Measurements from ENCODE around the gene GGA2. TPM values are rescaled to one million over a fixed set of nuclear protein-coding genes. Genes with fewer than 3 reads are reported as not detected.

The GGA2 gene
- total RNA-seq, 2 donors from 2014 or later = 99.4 to 116 TPM

DNA sequence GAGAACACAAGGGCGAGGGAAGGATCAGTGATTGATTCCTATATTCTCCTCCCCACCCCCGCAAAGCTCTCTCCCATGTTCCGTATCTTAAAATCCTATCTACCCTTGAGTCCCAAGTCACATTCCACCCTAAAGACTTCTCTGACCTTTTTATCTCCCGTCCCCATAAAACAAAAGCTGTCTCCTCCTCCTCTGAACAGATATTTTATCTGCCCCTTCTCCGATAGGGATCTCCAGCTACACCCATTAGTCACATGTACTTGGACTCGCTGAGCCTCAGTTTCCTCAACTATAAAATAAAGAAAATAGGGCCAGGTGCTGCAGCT, 12.8 kb downstream of the GGA2 start:
- Mint-ChIP-seq H3K36me3 (ENCODE audit: low read depth) (peaks cover 32% of the 10 kb centered on the region), H3K9me3 (no peaks in the 10 kb centered on the region), H3K27ac (peak overlapping the region; percentile 60), H3K27me3 (ENCODE audit: insufficient read depth) (no peaks in the 10 kb centered on the region), H3K4me3 (no peak overlapping the region), H3K4me1 (peaks cover 14% of the 10 kb centered on the region)
- DNase-seq = no peak
- TF ChIP-seq, protein P1, sequence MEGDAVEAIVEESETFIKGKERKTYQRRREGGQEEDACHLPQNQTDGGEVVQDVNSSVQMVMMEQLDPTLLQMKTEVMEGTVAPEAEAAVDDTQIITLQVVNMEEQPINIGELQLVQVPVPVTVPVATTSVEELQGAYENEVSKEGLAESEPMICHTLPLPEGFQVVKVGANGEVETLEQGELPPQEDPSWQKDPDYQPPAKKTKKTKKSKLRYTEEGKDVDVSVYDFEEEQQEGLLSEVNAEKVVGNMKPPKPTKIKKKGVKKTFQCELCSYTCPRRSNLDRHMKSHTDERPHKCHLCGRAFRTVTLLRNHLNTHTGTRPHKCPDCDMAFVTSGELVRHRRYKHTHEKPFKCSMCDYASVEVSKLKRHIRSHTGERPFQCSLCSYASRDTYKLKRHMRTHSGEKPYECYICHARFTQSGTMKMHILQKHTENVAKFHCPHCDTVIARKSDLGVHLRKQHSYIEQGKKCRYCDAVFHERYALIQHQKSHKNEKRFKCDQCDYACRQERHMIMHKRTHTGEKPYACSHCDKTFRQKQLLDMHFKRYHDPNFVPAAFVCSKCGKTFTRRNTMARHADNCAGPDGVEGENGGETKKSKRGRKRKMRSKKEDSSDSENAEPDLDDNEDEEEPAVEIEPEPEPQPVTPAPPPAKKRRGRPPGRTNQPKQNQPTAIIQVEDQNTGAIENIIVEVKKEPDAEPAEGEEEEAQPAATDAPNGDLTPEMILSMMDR (conservative IDR thresholded peaks at IDR 0.05) = no peak
- peaks cover 46% of the 10 kb centered on the region for H3K36me3 ChIP-seq (ENCODE audit: control insufficient read depth, insufficient read depth, low read length)
- H3K27ac ChIP-seq (ENCODE audit: low read depth, low read length) = no peak overlapping the region
- peaks cover 3% of the 10 kb centered on the region for H3K4me1 ChIP-seq (ENCODE audit: control insufficient read depth, insufficient read depth, low read length)
- no peaks in the 10 kb centered on the region for H3K9me3 ChIP-seq (ENCODE audit: control insufficient read depth, low read length)
- no peak overlapping the region for H3K4me3 ChIP-seq (ENCODE audit: low read length)
- 80 to 90% methylated on average over 5 to 6 of the region's 6 CpGs for WGBS, 2 experiments (ENCODE audit: insufficient coverage in 1 of 2, insufficient read length in 1 of 2)
- H3K27me3 ChIP-seq (ENCODE audit: control insufficient read depth, insufficient read depth, low read length, poor library complexity, severe bottlenecking) = no peaks in the 10 kb centered on the region
- H3K9ac ChIP-seq (ENCODE audit: extremely low read depth, low read length, poor library complexity, severe bottlenecking) = no peak overlapping the region

DNA sequence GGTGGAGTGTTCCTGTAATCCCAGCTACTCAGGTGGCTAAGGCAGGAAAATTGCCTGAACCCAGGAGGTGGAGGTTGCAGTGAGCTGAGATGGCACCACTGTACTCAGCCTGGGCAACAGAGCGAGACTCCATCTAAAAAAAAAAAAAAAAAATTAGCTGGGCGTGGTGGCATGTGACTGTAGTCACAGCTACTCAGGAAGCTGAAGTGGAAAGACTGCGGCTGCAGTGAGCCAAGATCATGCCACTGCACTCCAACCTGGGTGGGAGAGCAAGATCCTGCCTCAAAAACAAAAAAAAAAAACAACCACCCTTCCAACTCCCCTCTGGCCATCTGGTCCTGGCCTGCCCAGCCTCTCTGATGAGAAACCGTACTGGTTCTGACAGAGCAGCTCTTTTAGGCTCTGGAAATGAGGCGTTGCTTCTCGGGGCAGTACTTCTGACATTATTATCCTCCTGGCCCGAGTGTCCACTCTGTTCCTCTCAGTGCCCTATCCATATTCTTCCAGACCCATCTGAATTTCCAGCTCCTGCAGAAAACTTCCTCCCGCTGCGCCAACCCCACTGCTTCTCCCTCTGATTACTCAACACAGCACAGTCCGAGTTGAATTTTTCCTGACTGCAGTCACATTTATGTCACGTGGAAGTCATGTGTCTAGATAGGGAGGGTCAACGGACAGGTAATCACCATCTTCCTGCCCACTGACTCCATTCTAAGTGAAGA, 13.3 kb downstream of the GGA2 start:
- H3K4me1 Mint-ChIP-seq = peaks cover 10% of the 10 kb centered on the region
- H3K27ac Mint-ChIP-seq = peak overlapping the region; percentile 60
- no peaks in the 10 kb centered on the region for H3K27me3 Mint-ChIP-seq (ENCODE audit: insufficient read depth)
- peaks cover 38% of the 10 kb centered on the region for H3K36me3 Mint-ChIP-seq (ENCODE audit: low read depth)
- WGBS, 2 experiments (ENCODE audit: insufficient coverage in 1 of 2, insufficient read length in 1 of 2) = 86 to 100% methylated on average over 6 to 12 of the region's 12 CpGs
- no peak overlapping the region for H3K4me3 Mint-ChIP-seq
- no peaks in the 10 kb centered on the region for H3K9me3 Mint-ChIP-seq
- TF ChIP-seq, protein P1 (conservative IDR thresholded peaks at IDR 0.05) = no peak
- H3K27me3 ChIP-seq (ENCODE audit: control insufficient read depth, insufficient read depth, low read length, poor library complexity, severe bottlenecking) = no peaks in the 10 kb centered on the region
- no peak overlapping the region for H3K4me3 ChIP-seq (ENCODE audit: low read length)
- H3K9ac ChIP-seq (ENCODE audit: extremely low read depth, low read length, poor library complexity, severe bottlenecking) = no peak overlapping the region
- H3K9me3 ChIP-seq (ENCODE audit: control insufficient read depth, low read length) = no peaks in the 10 kb centered on the region
- H3K4me1 ChIP-seq (ENCODE audit: control insufficient read depth, insufficient read depth, low read length) = peaks cover 3% of the 10 kb centered on the region
- no peak overlapping the region for H3K27ac ChIP-seq (ENCODE audit: low read depth, low read length)
- H3K36me3 ChIP-seq (ENCODE audit: control insufficient read depth, insufficient read depth, low read length) = peaks cover 45% of the 10 kb centered on the region
- no peak for DNase-seq

DNA sequence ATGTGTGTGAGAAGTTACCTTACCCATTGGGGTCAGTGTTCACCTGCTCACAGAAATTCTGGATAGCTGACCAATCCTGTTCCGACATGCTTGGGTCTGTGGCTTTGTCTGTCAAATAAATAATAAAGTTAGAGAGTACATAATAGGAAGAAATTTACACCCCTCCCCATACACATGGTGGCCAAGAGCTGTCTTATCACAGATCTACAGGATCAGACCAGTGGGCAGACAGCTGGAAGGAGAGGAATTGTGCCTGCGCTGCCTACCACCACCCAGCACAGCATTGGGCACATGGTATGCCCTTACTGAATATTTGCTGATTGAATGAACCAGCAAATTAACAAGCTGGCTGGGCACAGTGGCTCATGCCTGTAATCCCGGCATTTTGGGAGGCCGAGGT, 14.6 kb downstream of the GGA2 start:
- H3K36me3 Mint-ChIP-seq (ENCODE audit: low read depth) = peaks cover 50% of the 10 kb centered on the region
- peaks cover 10% of the 10 kb centered on the region for H3K4me1 Mint-ChIP-seq
- no peaks in the 10 kb centered on the region for H3K27me3 Mint-ChIP-seq (ENCODE audit: insufficient read depth)
- Histone ChIP-seq H3K27me3 (ENCODE audit: control insufficient read depth, insufficient read depth, low read length, poor library complexity, severe bottlenecking) (no peaks in the 10 kb centered on the region), H3K36me3 (ENCODE audit: control insufficient read depth, insufficient read depth, low read length) (peaks cover 55% of the 10 kb centered on the region), H3K9me3 (ENCODE audit: control insufficient read depth, low read length) (no peaks in the 10 kb centered on the region), H3K27ac (ENCODE audit: low read depth, low read length) (no peak overlapping the region), H3K9ac (ENCODE audit: extremely low read depth, low read length, poor library complexity, severe bottlenecking) (no peak overlapping the region), H3K4me1 (ENCODE audit: control insufficient read depth, insufficient read depth, low read length) (peaks cover 3% of the 10 kb centered on the region), H3K4me3 (ENCODE audit: low read length) (no peak overlapping the region)
- no peaks in the 10 kb centered on the region for H3K9me3 Mint-ChIP-seq
- H3K4me3 Mint-ChIP-seq = no peak overlapping the region
- DNase-seq = no peak
- WGBS, 2 experiments (ENCODE audit: insufficient coverage in 1 of 2, insufficient read length in 1 of 2) = 95% methylated on average over 4 of the region's 4 CpGs; no CpG with 5 or more reads in 1 of the 2 experiments
- TF ChIP-seq, protein P1 (conservative IDR thresholded peaks at IDR 0.05) = no peak
- H3K27ac Mint-ChIP-seq = no peak overlapping the region

Data from endodermal cell (in vitro differentiated cells).